ENCODE data around the gene LRMDA.

Gene LRMDA

DNA sequence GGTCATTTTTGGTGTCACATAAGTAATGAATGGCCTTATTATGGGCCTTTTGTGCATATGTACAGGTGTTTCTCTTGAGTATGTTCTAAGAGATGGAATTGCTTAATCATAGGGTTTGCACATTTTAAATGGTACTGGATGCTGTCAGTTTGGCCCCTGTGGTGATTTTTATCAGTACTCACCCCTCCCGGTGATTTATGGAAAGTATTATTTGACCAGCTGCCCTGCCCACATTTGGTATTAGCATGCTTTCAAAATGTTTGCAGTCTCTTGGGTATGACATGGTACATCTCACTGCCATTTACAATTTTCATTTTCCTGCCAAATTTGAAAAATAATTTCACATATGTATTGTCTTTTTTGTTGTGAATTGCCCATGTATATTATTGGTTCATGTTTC is 427.7 kb downstream of the LRMDA start:
- H3K4me3 ChIP-seq (ENCODE audit: low read length): no peak overlapping the region
- TF ChIP-seq, protein P1, sequence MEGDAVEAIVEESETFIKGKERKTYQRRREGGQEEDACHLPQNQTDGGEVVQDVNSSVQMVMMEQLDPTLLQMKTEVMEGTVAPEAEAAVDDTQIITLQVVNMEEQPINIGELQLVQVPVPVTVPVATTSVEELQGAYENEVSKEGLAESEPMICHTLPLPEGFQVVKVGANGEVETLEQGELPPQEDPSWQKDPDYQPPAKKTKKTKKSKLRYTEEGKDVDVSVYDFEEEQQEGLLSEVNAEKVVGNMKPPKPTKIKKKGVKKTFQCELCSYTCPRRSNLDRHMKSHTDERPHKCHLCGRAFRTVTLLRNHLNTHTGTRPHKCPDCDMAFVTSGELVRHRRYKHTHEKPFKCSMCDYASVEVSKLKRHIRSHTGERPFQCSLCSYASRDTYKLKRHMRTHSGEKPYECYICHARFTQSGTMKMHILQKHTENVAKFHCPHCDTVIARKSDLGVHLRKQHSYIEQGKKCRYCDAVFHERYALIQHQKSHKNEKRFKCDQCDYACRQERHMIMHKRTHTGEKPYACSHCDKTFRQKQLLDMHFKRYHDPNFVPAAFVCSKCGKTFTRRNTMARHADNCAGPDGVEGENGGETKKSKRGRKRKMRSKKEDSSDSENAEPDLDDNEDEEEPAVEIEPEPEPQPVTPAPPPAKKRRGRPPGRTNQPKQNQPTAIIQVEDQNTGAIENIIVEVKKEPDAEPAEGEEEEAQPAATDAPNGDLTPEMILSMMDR (conservative IDR thresholded peaks at IDR 0.05; ENCODE audit: low read depth, low read length): no peak
- no peak for DNase-seq (ENCODE audit: low read depth)

GRCh38 chr10:75860009-75860408 is 428.6 kb downstream of the LRMDA start:
- DNase-seq (ENCODE audit: low read depth): no peak
- TF ChIP-seq, protein P1 (conservative IDR thresholded peaks at IDR 0.05; ENCODE audit: low read depth, low read length): no peak

DNA sequence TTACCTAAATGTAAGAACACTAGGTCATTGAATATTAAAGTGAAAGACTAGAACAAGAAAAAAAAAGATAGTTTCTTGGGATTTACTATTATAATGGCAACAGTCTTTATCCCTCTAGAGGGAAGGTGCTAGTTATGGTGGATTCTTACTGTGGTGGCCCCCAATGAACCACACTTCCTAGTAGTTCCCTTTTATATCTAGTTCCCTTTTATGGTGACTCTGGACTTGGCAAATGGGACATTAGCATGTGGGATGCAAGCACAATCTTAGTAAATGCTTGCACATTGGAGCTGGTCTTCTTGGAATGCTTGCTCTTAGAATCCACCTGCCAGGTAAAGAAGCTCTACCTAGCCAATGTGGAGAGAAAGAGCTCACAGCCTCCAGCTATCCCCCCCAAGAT is 430.2 kb downstream of the LRMDA start:
- DNase-seq (ENCODE audit: low read depth): no peak
- no peak overlapping the region for H3K4me3 ChIP-seq (ENCODE audit: low read length)
- TF ChIP-seq, protein P1 (conservative IDR thresholded peaks at IDR 0.05; ENCODE audit: low read depth, low read length): no peak

More at GRCh38 chr10:75860009-75860408, 428.6 kb downstream of the LRMDA start:
- H3K4me3 ChIP-seq (ENCODE audit: low read length): no peak overlapping the region

GRCh38 chr10:75862935-75863334 is 431.5 kb downstream of the LRMDA start:
- H3K4me3 ChIP-seq (ENCODE audit: low read length): no peak overlapping the region
- TF ChIP-seq, protein P1 (conservative IDR thresholded peaks at IDR 0.05; ENCODE audit: low read depth, low read length): no peak
- no peak for DNase-seq (ENCODE audit: low read depth)

DNA sequence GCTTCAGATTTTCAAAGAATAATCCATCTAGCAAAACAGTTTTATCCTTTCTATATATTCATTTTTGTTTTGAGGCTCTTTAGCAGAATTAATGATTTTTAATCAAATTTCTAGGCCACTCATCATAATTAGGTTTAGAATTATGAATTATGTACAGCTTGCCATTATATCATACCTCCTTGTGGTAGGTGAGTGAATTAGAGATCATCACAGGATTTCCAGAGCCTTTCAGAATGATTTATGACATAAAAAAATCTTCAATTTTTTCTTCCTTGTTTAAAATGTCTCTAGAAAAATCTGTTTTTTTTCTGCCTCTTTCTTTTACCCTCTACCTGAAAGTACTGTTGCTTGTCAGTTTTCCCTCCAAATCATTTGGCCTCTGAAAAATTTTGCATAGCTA is 433.3 kb downstream of the LRMDA start:
- TF ChIP-seq, protein P1 (conservative IDR thresholded peaks at IDR 0.05; ENCODE audit: low read depth, low read length): no peak
- no peak overlapping the region for H3K4me3 ChIP-seq (ENCODE audit: low read length)
- DNase-seq (ENCODE audit: low read depth): no peak

DNA sequence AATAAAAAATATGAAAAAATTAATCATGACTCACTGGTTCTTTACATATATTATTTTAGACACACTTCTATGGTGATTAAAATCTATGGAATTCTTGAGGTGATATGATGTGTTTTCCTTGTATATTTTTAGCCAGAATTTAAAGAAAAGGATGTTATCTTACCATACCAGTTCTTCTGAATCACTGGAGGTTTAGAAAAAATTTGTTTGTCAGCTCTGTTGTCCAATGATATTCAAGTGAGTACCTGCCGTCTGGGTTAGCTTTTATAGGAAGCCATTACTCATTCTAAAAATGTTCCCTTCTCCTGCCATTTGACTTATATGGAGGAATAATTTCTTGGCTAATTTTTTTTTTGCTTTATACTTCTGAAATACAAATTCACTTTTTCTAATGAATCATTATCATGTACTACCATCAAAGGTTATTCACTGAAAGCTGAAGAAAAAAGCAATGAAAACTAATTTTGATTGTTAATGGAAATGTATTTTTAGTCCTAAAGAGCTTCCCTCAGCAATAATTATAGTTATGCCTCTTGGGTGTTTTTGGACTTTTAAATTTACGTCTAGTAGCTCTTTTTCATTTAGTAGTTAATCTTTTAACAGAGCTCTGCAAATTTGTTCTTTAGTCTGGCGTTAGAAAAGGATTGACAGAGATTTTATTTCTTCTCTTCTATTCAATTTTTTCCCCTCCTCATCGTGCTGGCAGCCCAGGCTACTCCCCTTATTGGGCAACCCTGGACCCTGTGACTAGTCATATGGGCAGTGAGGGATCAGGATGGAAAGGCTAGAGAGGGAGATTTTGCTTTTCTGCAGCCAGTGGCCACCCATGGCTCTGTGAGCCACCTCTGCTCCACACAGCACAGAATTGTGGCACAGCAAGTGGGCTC is 434.2 kb downstream of the LRMDA start:
- DNase-seq (ENCODE audit: low read depth): no peak
- H3K4me3 ChIP-seq (ENCODE audit: low read length): no peak overlapping the region
- TF ChIP-seq, protein P1 (conservative IDR thresholded peaks at IDR 0.05; ENCODE audit: low read depth, low read length): no peak

DNA sequence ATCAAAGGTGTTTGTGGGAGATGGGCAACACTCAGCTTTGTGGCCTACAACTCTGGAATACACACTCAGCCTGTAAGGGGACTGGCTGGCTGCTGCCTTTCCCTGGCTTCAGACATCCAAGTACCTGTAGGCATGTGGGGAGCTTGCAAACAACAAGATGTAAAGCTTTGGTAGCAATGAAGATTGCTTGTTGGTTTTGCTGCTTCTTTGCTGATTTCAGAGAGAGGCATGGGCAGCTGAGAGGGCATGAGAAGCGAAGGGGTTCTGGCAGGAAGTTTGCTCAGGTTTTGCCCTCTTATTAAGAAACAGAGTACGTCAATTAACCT is 434.8 kb downstream of the LRMDA start:
- TF ChIP-seq, protein P1 (conservative IDR thresholded peaks at IDR 0.05; ENCODE audit: low read depth, low read length): no peak
- DNase-seq (ENCODE audit: low read depth): no peak
- H3K4me3 ChIP-seq (ENCODE audit: low read length): no peak overlapping the region
